Activated naive CD4-positive, alpha-beta T cell treated with anti-CD3 and anti-CD28 coated beads for 36 hours (primary cell): ENCODE measurements around the gene ITIH4. TPM values are rescaled to one million over a fixed set of nuclear protein-coding genes. Genes with fewer than 3 reads are reported as not detected.

Experiments
- CTCF ChIA-PET: fragments of 350-600 bp; sonication (Branson Sonifier 250); formaldehyde crosslinking; loops from one replicate; lab custom pipeline; 2021; ENCODE audit warnings: antibody characterized with exemption; lab: Charles Lee
- DNase-seq: peaks from one replicate; pipeline ENCODE4 v3.0.0-alpha.2; 2020
- H3K27ac Mint-ChIP-seq: one replicate; pipeline ENCODE4 v1.8.0; 2021; ENCODE audit warnings: mild to moderate bottlenecking, mixed read lengths
- H3K27me3 Mint-ChIP-seq: one replicate; pipeline ENCODE4 v1.8.0; 2021; ENCODE audit warnings: low read depth, mixed read lengths
- H3K36me3 Mint-ChIP-seq: one replicate; pipeline ENCODE4 v1.8.0; 2021; ENCODE audit warnings: low read depth, mixed read lengths
- H3K4me1 Mint-ChIP-seq: one replicate; pipeline ENCODE4 v1.8.0; 2021; ENCODE audit warnings: low read depth, mixed read lengths
- H3K4me3 Mint-ChIP-seq: one replicate; pipeline ENCODE4 v1.8.0; 2021; ENCODE audit warnings: mild to moderate bottlenecking, moderate library complexity, mixed read lengths
- H3K9me3 Mint-ChIP-seq: one replicate; pipeline ENCODE4 v1.8.0; 2021; ENCODE audit warnings: mixed read lengths
- intact Hi-C: fragments of 100-400 bp; cut with micrococcal nuclease; formaldehyde crosslinking; loops from one replicate; pipeline ENCODE4 v1.15.1; 2023
- total RNA-seq, 2 experiments: library from RNA; stranded (reverse); gene quantifications; one replicate each; pipeline ENCODE4 v1.2.3, GENCODE V29; 2021

The ITIH4 gene
- total RNA-seq, 2 experiments from 2014 or later, result 1.6 to 2.2 TPM

- H3K27ac Mint-ChIP-seq, result no peak overlapping the region
- H3K36me3 Mint-ChIP-seq, result no peaks in the 10 kb centered on the region
- CTCF ChIA-PET, result interaction anchor here (0.5 to 0.7 kb wide), 2 partner anchors 39 to 382 kb away, joined by 3 to 4 read pairs; no protein-coding TSS in a partner anchor
- no peaks in the 10 kb centered on the region for H3K4me1 Mint-ChIP-seq
- H3K9me3 Mint-ChIP-seq, result no peaks in the 10 kb centered on the region
- H3K27me3 Mint-ChIP-seq, result no peaks in the 10 kb centered on the region
- H3K4me3 Mint-ChIP-seq, result no peak overlapping the region
- no peak for DNase-seq
- intact Hi-C loops, result no loop called here
These were observed 36.5 kb downstream of the ITIH4 start for GRCh38 chr3:52793702-52794611.

- CTCF ChIA-PET, result interaction anchor here (0.7 kb wide), 1 partner anchor 381 kb away, joined by 3 read pairs; no protein-coding TSS in a partner anchor
- DNase-seq, result no peak
- intact Hi-C loops, result no loop called here
- H3K27ac Mint-ChIP-seq, result no peak overlapping the region
- H3K4me3 Mint-ChIP-seq, result no peak overlapping the region
- H3K9me3 Mint-ChIP-seq, result no peaks in the 10 kb centered on the region
- H3K36me3 Mint-ChIP-seq, result no peaks in the 10 kb centered on the region
- no peaks in the 10 kb centered on the region for H3K4me1 Mint-ChIP-seq
- H3K27me3 Mint-ChIP-seq, result no peaks in the 10 kb centered on the region
These were observed 37.3 kb downstream of the ITIH4 start for GRCh38 chr3:52792961-52793695.

- DNase-seq, result no peak
- intact Hi-C loops, result no loop called here
- Mint-ChIP-seq H3K4me1 (no peaks in the 10 kb centered on the region), H3K27me3 (no peaks in the 10 kb centered on the region), H3K4me3 (no peak overlapping the region), H3K9me3 (no peaks in the 10 kb centered on the region), H3K36me3 (no peaks in the 10 kb centered on the region), H3K27ac (no peak overlapping the region)
- CTCF ChIA-PET, result no interaction called here
These were observed 38.1 kb downstream of the ITIH4 start for GRCh38 chr3:52792413-52792812.

- Mint-ChIP-seq H3K9me3 (no peaks in the 10 kb centered on the region), H3K4me1 (no peaks in the 10 kb centered on the region), H3K27me3 (no peaks in the 10 kb centered on the region), H3K36me3 (no peaks in the 10 kb centered on the region), H3K27ac (no peak overlapping the region), H3K4me3 (no peak overlapping the region)
- no peak for DNase-seq
- intact Hi-C loops, result no loop called here
- CTCF ChIA-PET, result no interaction called here
These were observed 38.5 kb downstream of the ITIH4 start for GRCh38 chr3:52791928-52792327.

GRCh38 chr3:52791366-52791765 lies 39.1 kb downstream of the ITIH4 start:
- no peak overlapping the region for H3K4me3 Mint-ChIP-seq
- H3K36me3 Mint-ChIP-seq, result no peaks in the 10 kb centered on the region
- H3K9me3 Mint-ChIP-seq, result no peaks in the 10 kb centered on the region
- no peaks in the 10 kb centered on the region for H3K4me1 Mint-ChIP-seq
- CTCF ChIA-PET, result no interaction called here
- no peak overlapping the region for H3K27ac Mint-ChIP-seq
- no peaks in the 10 kb centered on the region for H3K27me3 Mint-ChIP-seq
- no peak for DNase-seq
- intact Hi-C loops, result no loop called here

GRCh38 chr3:52790741-52791140 lies 39.7 kb downstream of the ITIH4 start:
- DNase-seq, result no peak
- no peaks in the 10 kb centered on the region for H3K36me3 Mint-ChIP-seq
- no peak overlapping the region for H3K4me3 Mint-ChIP-seq
- CTCF ChIA-PET, result no interaction called here
- H3K27ac Mint-ChIP-seq, result no peak overlapping the region
- no peaks in the 10 kb centered on the region for H3K27me3 Mint-ChIP-seq
- H3K4me1 Mint-ChIP-seq, result no peaks in the 10 kb centered on the region
- intact Hi-C loops, result no loop called here
- no peaks in the 10 kb centered on the region for H3K9me3 Mint-ChIP-seq

GRCh38 chr3:52790337-52790736 lies 40.1 kb downstream of the ITIH4 start:
- H3K4me3 Mint-ChIP-seq, result no peak overlapping the region
- intact Hi-C loops, result no loop called here
- no peaks in the 10 kb centered on the region for H3K4me1 Mint-ChIP-seq
- DNase-seq, result no peak
- CTCF ChIA-PET, result no interaction called here
- no peaks in the 10 kb centered on the region for H3K27me3 Mint-ChIP-seq
- H3K36me3 Mint-ChIP-seq, result no peaks in the 10 kb centered on the region
- no peak overlapping the region for H3K27ac Mint-ChIP-seq
- no peaks in the 10 kb centered on the region for H3K9me3 Mint-ChIP-seq

- H3K27me3 Mint-ChIP-seq, result no peaks in the 10 kb centered on the region
- no peak overlapping the region for H3K4me3 Mint-ChIP-seq
- no peaks in the 10 kb centered on the region for H3K36me3 Mint-ChIP-seq
- intact Hi-C loops, result no loop called here
- no peaks in the 10 kb centered on the region for H3K4me1 Mint-ChIP-seq
- H3K27ac Mint-ChIP-seq, result no peak overlapping the region
- DNase-seq, result no peak
- CTCF ChIA-PET, result no interaction called here
- no peaks in the 10 kb centered on the region for H3K9me3 Mint-ChIP-seq
These were observed 40.8 kb downstream of the ITIH4 start for GRCh38 chr3:52789746-52790040.

- Mint-ChIP-seq H3K27ac (no peak overlapping the region), H3K27me3 (no peaks in the 10 kb centered on the region), H3K4me1 (no peaks in the 10 kb centered on the region), H3K36me3 (no peaks in the 10 kb centered on the region), H3K9me3 (no peaks in the 10 kb centered on the region), H3K4me3 (no peak overlapping the region)
- CTCF ChIA-PET, result no interaction called here
- no peak for DNase-seq
- intact Hi-C loops, result no loop called here
These were observed 41.4 kb downstream of the ITIH4 start for GRCh38 chr3:52788890-52789745.

GRCh38 chr3:52787672-52788625 lies 42.5 kb downstream of the ITIH4 start:
- Mint-ChIP-seq H3K27ac (no peak overlapping the region), H3K4me1 (no peaks in the 10 kb centered on the region), H3K4me3 (no peak overlapping the region), H3K9me3 (no peaks in the 10 kb centered on the region), H3K36me3 (no peaks in the 10 kb centered on the region), H3K27me3 (no peaks in the 10 kb centered on the region)
- CTCF ChIA-PET, result interaction anchor here (0.6 to 0.7 kb wide), 2 partner anchors 222 to 291 kb away, joined by 3 read pairs; no protein-coding TSS in a partner anchor
- intact Hi-C loops, result no loop called here
- no peak for DNase-seq

GRCh38 chr3:52787246-52787645 lies 43.2 kb downstream of the ITIH4 start:
- H3K27ac Mint-ChIP-seq, result no peak overlapping the region
- intact Hi-C loops, result no loop called here
- H3K9me3 Mint-ChIP-seq, result no peaks in the 10 kb centered on the region
- CTCF ChIA-PET, result interaction anchor here (0.6 to 0.7 kb wide), 2 partner anchors 221 to 290 kb away, joined by 3 read pairs; no protein-coding TSS in a partner anchor
- no peak overlapping the region for H3K4me3 Mint-ChIP-seq
- H3K4me1 Mint-ChIP-seq, result no peaks in the 10 kb centered on the region
- DNase-seq, result no peak
- no peaks in the 10 kb centered on the region for H3K36me3 Mint-ChIP-seq
- no peaks in the 10 kb centered on the region for H3K27me3 Mint-ChIP-seq
